Measurements from ENCODE around the gene BRINP1.

BRINP1 gene

DNA sequence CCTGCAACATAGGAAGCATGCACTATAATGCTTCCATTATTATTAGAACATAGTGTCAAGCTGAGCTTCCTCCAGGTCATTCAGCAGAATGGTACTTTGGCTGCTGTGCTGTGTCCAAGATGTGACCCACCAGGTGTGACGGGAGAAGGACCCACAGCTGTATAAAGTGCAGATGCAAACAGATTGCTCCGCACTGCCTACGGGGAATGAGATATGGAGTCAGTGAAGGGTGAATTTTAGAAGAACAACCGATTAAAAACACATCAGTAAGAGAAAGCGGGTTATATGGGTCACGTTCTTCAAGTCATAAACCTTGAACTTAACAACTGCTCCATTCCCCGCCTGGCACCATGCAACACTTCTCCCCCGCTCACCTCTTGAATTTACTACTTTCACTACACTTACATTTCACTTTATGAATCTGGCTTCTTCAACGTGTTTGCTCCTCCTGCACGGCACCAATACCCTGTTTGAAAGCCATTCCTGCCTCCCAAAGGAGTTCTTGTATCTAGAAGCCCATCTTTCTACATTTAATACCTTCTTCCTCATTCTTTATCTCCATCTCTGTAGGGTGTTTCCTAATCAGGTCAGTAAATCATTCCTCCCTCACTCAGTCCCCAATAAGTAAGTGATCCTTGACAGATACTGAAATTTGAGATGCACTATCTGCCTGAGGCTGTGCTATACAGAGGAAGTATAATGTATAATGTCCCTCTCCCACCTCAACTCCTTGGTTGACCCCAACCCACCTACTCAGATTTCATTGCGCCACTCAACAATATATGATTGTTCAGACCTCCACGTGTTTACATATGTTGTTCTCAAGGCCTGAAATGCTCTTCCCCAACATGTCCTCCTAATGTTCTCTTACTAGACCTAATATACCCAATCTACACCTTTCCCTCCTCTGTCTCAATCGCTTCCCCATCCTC is 25.9 kb downstream of the BRINP1 start:
- DNase-seq, result no peak

DNA sequence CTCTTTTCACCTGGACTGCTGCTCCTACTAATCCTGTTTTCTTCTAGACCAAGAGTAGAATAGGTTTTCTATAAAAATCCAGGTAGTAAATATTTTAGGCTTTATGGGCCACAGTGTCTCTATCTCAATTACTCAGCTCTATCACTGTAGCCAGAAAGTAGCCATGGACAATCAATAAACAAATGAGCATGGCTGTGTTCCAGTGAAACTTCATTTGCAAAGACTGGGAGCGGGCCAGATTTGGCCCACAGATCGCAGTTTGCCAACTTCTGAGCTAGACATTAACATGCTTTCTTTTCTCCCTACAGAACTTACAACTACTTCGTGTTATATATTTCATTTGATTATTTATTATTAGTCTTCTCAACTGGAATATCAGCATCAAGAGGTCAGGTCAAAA is 30.2 kb downstream of the BRINP1 start:
- DNase-seq, result no peak

DNA sequence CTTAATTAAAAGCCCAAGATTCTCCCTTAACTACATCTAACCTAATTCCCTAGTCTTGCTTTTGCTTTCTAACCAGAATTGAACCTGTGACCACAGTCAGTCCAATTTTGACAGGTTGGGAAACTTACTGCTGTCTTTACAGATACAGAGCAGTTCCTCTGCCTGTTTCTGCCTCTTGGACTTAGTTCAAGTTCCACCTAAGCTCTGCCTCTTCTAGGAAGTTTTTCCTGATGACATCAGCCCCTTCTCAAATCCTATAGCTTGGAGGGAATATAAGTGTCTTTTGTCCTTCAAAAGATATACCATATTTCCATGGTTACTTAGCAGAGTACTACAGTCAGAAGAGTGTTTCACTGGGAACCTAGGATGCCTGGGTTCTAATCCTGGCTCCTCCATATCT is 31.7 kb downstream of the BRINP1 start:
- no peak for DNase-seq

DNA sequence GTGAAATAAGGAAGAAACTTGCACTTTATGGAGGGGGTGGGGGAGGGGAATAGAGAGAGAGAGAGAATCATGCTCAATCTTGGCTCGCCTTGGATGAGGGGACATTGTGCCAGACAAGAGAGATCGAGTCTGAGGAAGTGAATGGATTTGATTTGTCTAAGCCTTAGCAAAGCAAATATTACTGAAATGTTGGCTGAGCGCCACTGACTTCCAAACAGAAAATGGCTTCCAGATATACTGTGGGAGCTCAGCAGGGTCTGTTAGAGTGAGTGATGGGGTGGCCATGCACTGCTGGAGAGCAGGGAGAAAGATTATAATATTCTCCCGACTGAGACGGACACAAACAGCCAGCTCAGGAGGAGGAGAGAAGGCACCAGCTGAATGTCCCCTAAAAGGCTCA is 34.5 kb downstream of the BRINP1 start:
- no peak for DNase-seq

DNA sequence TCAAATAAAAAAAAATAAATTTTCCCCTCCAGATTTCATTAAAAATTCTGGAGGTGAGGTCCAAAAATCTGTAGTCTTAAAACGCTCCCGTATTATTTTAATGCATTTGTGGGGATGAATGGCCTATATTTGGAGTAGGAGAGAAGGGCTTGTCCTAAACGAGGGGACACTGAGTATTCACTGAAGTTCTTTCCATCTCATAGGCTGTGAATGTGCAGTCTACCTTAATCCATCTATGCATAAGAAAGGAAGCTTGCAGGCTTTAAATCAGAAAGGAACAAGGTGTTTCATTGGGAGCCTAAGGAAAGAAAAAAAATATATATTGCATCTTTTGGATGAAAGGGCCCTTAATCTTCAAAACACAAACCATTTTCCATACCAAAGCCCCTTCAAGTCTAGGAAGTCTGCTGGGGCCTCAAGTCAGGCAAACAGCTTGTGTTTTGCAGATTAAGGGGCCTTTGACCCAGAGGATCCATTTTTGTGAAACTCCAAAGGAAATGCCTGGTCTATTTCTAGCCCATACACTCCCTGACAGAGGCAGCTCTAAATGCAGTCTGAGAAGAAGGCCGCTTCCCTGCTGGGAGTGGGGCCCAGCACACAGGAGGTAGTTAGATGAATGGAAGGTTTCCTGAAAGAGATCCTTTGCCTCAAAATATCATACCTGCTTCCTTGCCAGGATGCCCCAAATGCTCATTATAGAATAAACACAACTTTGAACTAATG is 35.6 kb downstream of the BRINP1 start:
- no peak for DNase-seq

DNA sequence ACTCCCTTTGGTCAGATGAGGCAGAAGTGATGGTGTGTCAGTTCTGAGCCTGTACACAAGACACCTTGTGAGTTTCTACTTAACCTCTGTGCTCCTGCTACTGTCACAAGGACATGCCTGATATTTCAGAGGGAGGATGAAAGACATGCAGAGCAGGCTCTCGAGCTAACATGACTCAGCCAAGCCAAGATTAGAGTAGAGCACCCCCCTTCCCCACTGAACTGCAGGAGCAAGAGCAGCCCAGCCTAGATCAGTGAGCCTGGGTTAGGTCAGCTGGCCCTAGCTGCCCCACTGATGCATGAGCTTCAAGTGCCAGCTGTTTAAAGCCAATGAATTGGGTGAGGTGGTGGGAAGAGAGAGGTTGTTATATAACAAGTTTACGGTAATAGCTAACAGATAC is 36.7 kb downstream of the BRINP1 start:
- no peak for DNase-seq

DNA sequence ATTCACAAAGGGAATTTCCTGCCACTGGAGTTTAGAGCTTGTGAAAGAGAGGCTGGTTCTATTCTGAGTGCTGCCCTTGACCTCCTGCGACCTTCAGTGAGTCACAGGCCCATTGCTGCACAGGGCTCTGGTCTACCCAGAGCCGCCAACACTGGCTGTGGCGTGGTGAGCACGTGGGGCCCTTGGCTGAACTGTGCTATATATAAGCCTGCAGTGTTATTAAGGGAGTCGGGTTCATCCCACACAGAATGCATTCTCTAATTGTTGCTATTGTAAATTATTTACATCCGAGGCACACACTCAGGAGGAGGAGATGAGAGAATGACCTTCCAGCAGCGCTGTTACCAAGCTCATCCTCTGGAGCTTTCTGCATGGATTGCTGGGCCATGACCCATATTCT is 47.1 kb downstream of the BRINP1 start:
- DNase-seq, result no peak

DNA sequence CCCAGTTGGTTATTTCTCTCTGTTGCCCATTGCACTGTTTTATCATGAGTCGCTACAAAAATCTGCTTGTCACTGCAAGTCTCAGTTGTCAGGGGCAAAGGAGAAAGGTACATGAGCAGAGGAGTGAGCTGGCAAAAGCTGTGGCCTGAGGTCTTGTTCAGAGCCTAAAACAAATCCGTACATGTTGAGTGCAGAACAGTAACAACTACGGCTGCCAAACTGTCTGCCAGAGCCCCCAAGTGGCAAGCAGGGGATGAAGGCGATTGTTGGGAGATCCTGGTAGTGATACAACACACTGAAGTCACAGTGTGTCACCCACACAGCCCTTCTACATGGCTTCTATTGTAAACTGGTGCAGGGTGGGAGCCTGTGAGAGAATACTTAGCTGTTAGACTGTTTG is 50.9 kb downstream of the BRINP1 start:
- DNase-seq, result no peak

DNA sequence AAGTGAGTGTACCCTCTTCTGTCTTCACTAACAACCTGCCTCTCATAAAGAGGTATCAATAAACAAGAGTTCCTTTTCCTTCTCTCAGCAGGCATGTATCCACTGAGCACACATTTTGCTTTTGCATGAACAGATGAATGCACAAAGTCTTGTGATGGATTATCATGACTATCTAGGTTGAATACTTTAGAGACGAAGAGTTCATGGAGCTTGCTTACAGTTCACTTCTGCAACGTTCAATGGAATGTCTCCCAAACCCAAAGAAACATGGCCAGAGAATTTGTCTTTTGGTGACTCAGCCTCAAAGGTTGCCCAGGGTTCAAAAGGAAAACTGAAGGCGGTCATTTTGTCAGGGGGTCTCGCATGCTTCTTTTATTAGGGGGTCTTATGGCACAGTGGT is 55.4 kb downstream of the BRINP1 start:
- DNase-seq, result no peak

DNA sequence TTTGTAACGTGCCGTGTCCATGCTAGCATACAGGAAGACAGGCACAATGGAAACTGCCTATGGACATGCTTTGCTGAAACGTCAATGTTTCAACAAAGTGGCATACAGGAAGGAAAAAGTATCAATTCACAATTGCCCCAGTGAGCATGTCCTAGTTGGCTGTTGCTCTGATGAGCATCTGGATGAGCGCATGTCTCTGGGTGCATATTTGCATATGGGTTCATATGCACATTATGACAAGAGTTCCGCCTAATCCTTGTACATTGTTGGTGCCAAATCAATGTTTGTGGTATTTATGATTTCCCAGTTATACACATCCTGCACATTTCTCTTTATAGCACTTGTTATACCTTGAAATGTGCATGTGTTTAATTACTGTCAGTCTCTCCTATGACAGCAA is 58.5 kb downstream of the BRINP1 start:
- no peak for DNase-seq

DNA sequence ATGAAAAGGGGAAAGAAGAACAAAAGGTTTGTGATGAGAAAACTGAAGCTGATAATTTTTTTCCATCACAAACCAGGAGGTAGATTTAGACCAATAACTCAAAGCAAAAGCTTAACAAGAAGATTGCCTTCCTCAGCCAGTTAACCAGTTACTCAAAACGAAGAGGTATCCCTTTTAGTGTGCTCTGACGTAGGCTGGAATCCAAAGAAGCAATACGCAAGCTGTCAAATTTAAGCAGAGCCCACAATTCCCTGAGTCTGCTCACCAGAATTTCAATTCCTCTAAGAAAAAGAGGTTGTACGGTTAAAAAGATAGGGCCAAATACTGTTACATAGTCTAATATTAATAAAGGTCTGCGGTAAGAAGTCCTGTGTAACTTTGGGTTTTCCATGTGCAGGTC is 61.8 kb downstream of the BRINP1 start:
- DNase-seq, result no peak

DNA sequence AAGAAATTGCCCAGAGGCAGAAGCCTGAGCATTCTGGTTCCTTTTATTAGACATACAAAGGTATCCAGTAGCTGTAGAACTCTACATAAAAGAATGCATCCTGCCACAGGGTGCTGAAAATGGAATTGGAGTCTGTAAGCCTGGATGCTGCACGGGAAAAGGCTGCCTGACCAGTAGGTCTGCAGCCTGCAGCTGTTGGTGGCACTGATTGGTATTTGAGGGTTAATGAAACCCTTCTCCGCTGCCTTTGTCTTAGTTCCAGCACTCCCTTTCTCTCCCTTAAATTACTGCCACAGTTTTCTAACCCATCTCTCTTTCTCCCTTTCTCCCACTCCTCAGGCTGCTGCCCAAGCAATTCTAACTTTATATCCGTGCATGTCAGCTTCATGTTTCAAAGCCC is 64.7 kb downstream of the BRINP1 start:
- DNase-seq, result no peak

DNA sequence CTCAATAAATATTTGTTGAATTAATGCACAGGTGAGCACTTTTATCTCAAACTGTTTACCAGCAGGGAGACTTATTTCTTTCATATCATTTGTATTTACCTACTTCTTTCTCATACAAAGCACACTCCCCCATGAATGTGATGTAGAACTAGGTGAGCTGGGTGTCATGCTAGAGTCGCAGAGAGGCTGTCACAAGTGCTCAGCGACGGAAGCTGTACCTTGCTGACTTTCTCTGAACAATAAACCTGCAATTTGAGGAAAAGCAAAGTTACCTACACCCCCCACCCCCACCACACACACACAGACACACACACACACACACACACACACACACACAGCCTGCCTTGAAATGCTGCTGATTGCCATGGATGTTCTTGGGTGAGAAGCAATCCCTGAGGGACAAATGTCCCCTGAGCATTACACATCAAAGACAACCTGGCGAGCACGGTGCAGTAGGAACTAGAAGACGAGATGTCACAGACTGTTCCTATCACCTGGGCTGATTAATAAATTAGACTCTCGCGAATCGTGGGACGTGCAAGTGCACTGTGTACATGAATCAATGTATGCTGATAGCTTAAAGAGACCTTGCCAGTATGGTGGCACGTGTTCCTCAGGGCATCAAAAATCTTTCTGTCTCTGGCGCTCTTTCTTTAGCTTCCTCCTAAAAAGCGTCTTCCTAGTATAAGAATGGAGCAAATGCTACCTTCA is 66.1 kb downstream of the BRINP1 start:
- DNase-seq, result no peak

DNA sequence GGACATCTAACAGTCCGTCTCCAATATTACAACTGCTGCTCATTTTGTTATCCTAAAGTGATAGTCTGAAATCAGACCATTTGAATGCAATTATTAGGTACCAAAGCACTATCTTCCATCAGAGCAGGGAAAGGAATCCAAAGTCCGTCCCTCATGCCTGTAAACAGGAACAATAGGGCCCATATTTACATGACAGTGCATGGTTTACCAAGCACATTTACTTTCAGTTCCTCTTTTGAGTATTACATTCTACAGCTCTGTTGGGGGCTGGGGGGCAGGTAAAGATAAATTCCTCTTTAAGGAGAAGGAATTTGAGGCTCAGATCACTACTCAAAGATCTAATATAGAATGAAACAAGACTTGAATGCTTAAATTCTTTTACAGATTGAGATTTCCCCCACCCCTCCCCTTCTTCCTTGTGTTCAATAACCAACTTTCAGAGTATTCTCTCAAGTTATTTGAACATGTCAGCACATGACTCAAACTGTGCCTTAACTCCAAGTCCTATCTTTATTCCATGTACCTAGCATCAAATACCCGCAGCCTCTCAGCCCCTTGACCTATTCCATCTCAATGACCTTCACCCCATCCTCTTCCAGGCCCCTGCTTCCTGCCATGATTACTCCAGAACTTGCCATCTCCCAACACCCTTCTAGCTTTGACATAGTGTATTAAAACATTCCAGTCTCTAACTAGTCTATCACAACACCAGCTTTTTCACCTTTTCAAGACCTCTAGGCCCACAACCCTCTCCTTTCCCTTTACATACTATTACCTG is 71.0 kb downstream of the BRINP1 start:
- no peak for DNase-seq

DNA sequence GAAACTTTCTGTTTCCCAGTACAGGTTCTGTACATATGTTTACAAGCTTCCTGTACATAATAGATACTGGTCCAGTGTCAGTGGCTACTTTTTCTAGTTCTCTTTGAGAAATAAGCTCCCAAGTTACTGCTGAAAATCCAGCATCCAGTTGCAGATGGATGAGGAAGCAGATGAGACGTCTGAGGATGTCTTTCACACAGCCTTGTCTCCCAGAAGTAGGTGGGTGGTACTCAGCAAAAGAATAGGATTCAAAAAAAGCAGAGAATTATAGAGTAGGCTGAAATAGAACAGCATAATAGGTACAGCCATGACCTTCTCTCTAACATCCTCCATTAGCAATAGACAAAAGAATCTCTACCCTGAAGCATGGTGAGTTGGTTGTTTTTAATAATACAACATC is 77.7 kb downstream of the BRINP1 start:
- DNase-seq, result no peak

DNA sequence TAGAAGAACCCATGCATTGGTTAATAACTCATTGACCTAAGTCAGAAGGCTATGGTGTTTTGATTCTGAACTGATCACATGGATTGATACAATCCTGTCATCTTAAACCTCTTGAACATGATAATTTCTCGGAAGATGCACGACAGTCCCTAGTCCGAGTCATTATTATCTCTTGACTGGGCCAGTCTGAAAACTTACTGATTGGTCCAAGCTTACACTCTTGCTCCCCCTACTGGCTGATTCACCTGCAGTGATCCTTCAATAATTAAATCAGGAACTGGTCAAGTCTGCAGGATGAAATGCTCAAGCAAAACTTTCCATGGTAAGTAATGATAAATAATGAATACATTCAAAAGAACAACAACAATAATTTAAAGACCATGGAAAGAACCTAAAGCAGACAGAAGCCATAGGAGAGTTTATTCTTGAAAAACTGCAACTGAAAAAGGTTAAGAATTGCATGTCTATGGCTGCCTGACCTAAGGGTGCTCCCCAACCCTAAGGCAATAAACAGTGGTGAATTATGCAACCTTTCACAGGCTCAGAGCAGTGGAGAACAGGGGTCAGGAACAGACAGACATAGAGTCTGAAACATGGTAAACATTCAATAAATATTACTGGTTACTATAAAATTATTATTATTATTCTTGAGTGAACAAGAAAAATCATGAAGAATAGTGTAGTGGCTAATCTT is 79.3 kb downstream of the BRINP1 start:
- DNase-seq, result no peak

DNA sequence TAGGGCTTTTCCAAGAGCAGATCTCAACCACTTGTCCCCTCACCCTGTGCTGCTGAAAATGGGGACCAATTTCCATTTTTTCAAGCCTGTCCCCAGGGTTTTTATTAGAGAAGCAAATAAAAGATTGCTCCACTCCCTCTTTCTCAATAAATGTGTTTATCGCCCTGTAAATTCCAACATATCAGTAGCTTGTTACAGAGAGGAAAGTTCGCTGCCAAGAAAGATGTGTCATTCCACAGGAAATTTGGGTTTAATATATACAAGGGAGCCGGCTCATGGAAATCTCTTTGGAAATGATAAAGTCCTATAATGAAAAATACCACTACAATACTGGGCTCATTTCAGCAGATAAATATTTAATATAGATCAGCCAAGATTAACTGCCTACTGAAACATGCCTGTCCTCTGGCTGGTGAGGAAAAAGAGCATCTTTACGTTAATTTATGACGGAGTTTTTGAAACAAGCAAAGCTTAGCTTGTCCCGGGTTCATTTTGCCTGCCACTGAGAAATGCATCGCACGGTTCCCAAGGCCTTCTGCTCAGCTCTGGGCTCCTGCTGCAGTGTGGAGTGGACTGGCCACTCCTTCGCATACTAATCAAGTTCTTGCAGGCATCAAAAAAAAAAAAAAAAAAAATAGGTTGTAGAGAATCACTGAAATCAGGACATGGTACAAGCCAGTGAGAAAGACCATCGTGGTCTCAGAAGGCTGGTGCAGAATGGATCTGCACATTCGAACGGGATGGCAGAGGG is 84.5 kb downstream of the BRINP1 start:
- no peak for DNase-seq

DNA sequence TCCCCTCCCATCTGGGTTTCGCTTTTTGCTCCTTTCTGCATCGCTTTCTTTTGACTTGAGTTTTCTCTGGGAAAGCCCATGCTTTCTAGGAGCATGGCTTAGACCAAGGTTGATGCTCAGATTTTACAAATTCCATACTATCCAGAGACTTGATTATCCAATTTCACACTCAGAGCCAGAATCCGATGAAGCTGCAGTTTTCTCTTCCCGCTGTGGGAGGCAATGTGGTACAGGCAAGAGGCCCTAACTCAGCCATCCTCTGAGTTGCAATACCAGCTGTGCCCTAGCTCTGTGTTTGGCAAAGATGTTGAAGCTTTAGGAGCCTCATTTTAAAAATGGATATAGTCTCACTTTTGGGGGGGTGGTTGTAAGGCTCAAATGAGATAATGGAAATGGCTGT is 85.1 kb downstream of the BRINP1 start:
- DNase-seq, result no peak

DNA sequence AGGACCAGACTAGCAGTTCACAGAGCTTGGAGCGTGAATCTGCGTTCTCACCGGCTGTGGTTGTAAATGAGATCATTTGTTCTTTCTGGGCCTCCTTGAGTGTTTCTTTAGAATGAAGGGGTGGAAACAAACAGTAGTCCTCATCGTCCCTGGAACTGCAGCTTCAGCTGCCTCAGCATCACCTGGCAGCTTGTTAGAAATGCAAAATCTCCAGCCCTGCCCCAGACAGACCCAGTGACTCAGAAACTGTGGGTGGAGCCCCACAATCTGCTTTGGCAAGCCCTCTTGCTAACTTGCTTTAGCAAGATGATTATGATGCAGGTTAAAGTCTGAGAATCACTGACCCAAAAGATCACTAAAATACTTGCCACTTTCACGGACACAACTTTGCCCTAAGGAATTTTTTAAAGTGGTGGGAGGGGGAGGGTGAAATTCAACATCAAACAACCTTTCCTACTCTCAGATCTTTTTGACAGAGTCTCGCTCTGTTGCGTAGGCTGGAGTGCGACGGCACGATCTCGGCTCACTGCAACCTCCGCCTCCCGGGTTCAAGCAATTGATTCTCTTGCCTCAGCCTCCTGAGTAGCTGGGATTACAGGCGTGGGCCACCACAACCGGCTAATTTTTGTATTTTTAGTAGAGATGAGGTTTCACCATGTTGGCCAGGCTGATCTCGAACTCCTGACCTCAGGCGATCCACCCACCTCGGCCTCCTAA is 86.0 kb downstream of the BRINP1 start:
- no peak for DNase-seq

DNA sequence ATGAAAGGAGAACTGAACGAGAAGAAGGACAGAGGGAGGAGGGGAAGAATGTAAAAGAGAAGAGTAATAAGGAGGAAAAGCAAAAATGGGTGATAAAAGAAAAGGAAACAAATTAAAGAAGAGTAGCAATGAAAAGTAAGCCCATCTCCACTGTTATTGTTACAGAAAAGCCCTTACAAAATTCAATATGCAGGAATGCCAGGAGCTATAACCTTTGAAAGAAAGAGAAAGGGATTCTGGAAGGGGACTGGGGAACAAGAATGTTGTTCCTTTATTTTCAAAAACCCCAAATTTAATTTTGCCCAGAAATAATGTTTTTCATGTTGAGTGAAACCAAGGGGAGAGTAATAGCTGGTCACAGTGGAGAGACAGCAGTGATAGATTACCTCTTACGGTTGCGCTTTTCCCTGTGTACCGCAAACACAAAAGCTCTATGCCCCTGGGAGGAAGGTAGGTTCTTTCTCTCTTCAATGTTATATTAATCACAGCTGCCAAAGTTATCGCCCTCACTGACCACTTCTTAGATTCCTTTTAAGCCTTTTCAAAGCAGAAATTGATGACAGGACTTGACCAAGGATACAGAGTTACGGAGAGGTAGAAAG is 86.7 kb downstream of the BRINP1 start:
- no peak for DNase-seq

Measured in CD4-positive, alpha-beta T cell treated with Interleukin-15 for 1 hour (primary cell).